Heart left ventricle (tissue), 16 donors: ENCODE measurements around the gene SLC24A4. TPM values are rescaled to one million over a fixed set of nuclear protein-coding genes. Genes with fewer than 3 reads are reported as not detected.

ENCODE experiments used
- ATAC-seq, 4 donors: fragments of 200-7000 bp; cut with Tn5 transposase; one replicate each; pipeline ENCODE4 v1.9.1; 2020 to 2022; ENCODE audit warnings: moderate library complexity in 4 of 4, mild to moderate bottlenecking in 3 of 4, moderate number of reproducible peaks in 1 of 4
- DNase-seq, 5 donors: peaks; one replicate each; pipeline ENCODE4 v3.0.0-alpha.2; 2020
- H3K27ac ChIP-seq, 12 donors: fragments of 200-600 bp; sonication (generic) in 4 of 12; one replicate each; pipeline versions ENCODE4 v1.5.0 to v1.8.0; 2016 to 2022; ENCODE audit warnings: mild to moderate bottlenecking in 2 of 12
- H3K27me3 ChIP-seq, 9 donors: fragments of 200-600 bp; sonication (generic) in 2 of 9; one replicate each; pipeline versions ENCODE4 v1.5.1 to v1.8.0; 2016 to 2022; ENCODE audit warnings: mild to moderate bottlenecking in 3 of 9
- H3K36me3 ChIP-seq, 9 donors: fragments of 200-600 bp; sonication (generic) in 2 of 9; one replicate each; pipeline versions ENCODE4 v1.5.0 to v1.8.0; 2018 to 2022; ENCODE audit warnings: mild to moderate bottlenecking in 2 of 9
- H3K4me1 ChIP-seq, 12 donors: fragments of 200-600 bp; sonication (generic) in 4 of 12; one replicate each; pipeline versions ENCODE4 v1.5.0 to v1.8.0; 2016 to 2022; ENCODE audit warnings: mild to moderate bottlenecking in 3 of 12
- H3K4me3 ChIP-seq, 12 donors: fragments of 200-600 bp; sonication (generic) in 4 of 12; one replicate each; pipeline versions ENCODE4 v1.5.0 to v1.8.0; 2017 to 2022; ENCODE audit warnings: mild to moderate bottlenecking in 9 of 12, moderate library complexity in 4 of 12
- H3K9me3 ChIP-seq, 12 donors: fragments of 200-600 bp; sonication (generic) in 4 of 12; one replicate each; pipeline versions ENCODE4 v1.5.0 to v1.8.0; 2016 to 2022; ENCODE audit warnings: mild to moderate bottlenecking in 1 of 12
- CTCF ChIP-seq, 12 donors: fragments of 200-600 bp; sonication (generic) in 4 of 12; IDR thresholded peaks; one replicate each; pipeline versions ENCODE4 v1.5.0 to v1.8.0; 2018 to 2022; ENCODE audit warnings: antibody characterized with exemption in 12 of 12, mild to moderate bottlenecking in 5 of 12
- POLR2A ChIP-seq, 2 donors: fragments of 450-650 bp; IDR thresholded peaks; one replicate each; pipeline ENCODE4 v1.6.1; 2017; ENCODE audit warnings: antibody characterized with exemption in 2 of 2, mild to moderate bottlenecking in 2 of 2, moderate library complexity in 2 of 2
- WGBS, 4 donors: extraction: QIAGEN DNeasy Blood & Tissue Kit in 2 of 4; methylation state at CpG; one replicate each; pipeline versions ENCODE4 v1.1.5 to v1.1.7; 2013 to 2018; 5-methylcytosine and 5-hydroxymethylcytosine counted together
- intact Hi-C, 10 donors: fragments of 100-400 bp; cut with DNase I; formaldehyde crosslinking; loops; one replicate each; pipeline versions ENCODE4 v1.11.1 to v1.14.2; 2022
- polyA plus RNA-seq, 2 donors: library from polyadenylated mRNA; stranded (reverse); fragments of 200-250 nt; gene quantifications; one replicate each; pipeline ENCODE4 v1.2.3, GENCODE V29; 2013
- total RNA-seq, 9 donors: library from RNA; depleted of rRNA in 2 of 9; stranded (reverse); fragments of >200 nt in 2 of 9; fragmentation: NEBNext Ultra II Directional in 3 of 9; extraction: Animal tissue kit (Norgen Biotek cat#: 25700) in 3 of 9; gene quantifications; one replicate each; pipeline versions ENCODE4 v1.1.0 to v1.2.4, GENCODE V29; 2016 to 2023
- donor health status: ischemic (EF 13 %, LVEDD 7.1; RV severe dilation, severe dysfunction).
- donor health status: healthy with polysubstance abuse.
- donor health status: DM: no; HTN: yes; CAD: no.
- donor health status: DM: no; HTN: no; CAD: no.
- donor health status: ischemic (EF 25% LVEDD 6.9; RV normal size, moderate dysfunction).
- donor health status: ischemic (EF 25% LVEDD 5.7; RV mildly dilated, moderate dysfunction).
- donor health status: healthy.
- donor health status: DM: yes; HTN: yes; CAD: no.
- donor health status: ischemic (EF 35%, LVEDD 5.7; RV mildly dilated, moderate dysfunction).
- donor health status: nonischemic (EF 11% LVEDD 7.7; RV severe dilation, severe dysfunction).
- donor health status: DM: yes; HTN: yes; CAD: no.
- donor health status: PGD.
- donor health status: ischemic (EF 29% LVEDD 5.4; RV normal size, mild dysfunction).
- donor health status: nonischemic (EF 23%, LVEDD 6.1; RV moderate dilation, normal function).

The SLC24A4 gene
- total and polyA plus RNA-seq, 11 donors = 0.05 to 1.6 (median 0.23) TPM

DNA sequence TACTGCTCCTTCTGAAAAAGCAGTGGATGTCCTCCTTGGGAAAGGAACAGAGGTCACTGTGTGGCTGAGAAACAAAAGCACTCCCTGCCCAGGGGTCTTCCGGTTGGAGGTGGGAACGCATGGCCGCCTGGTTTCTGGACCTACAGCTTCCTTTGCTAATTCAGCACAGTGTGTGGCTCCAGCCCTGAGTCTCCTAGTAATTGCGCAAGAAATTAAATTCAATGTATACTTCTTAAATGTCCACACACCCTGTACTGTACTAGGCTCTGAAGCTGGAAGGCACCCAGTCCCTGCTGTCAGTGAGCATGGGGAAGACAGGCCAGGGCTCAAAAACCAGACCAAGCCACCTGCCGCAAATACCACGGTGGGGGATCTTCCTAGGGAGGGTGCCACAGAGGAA lies 13.4 kb downstream of the SLC24A4 start:
- Histone ChIP-seq H3K36me3 (no peaks in the 10 kb centered on the region), H3K4me1 (no peaks in the 10 kb centered on the region), H3K9me3 (no peaks in the 10 kb centered on the region), H3K4me3 (no peak overlapping the region), H3K27me3 (peaks cover 0 to 14% (median 3%) of the 10 kb centered on the region in 9 donors), H3K27ac (no peak overlapping the region)
- no peak for ATAC-seq
- 87 to 92% (median 90%) methylated on average over 6 of the region's 6 CpGs for WGBS, 4 donors
- TF ChIP-seq POLR2A (IDR thresholded peaks at IDR 0.05) (no peak), CTCF (IDR thresholded peaks at IDR 0.05) (no peak)
- intact Hi-C loops = no loop called here
- DNase-seq = no peak

- intact Hi-C loops = no loop called here
- ATAC-seq (no peak), DNase-seq (no peak)
- H3K4me1 ChIP-seq = no peaks in the 10 kb centered on the region
- H3K9me3 ChIP-seq = no peaks in the 10 kb centered on the region
- H3K27ac ChIP-seq = no peak overlapping the region
- no peak overlapping the region for H3K4me3 ChIP-seq
- TF ChIP-seq CTCF (IDR thresholded peaks at IDR 0.05) (no peak), POLR2A (IDR thresholded peaks at IDR 0.05) (no peak)
- WGBS, 4 donors = 87 to 92% (median 89%) methylated on average over 12 of the region's 12 CpGs
- peaks cover 0 to 14% (median 3%) of the 10 kb centered on the region in 9 donors for H3K27me3 ChIP-seq
- no peaks in the 10 kb centered on the region for H3K36me3 ChIP-seq
Observed at GRCh38 chr14:92339426-92339825, 16.5 kb downstream of the SLC24A4 start.

DNA sequence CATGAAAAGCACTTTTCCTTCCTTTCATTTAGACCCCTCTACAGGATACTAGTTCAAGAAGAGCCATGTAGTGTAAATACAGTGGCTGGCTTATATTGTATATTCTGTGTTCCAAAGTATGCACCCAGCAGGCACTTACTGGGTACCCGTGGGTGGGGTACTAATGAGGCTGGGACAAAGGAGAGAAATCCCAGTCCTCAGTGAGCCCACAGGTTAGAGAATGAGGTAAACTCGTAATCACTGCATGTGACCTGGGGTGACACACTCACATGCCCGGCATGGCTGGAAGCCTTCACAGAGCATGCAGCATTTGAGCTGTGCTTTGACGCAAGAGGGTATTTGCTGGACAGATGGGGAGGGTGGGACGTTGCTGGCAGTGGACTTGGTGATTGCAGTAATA lies 17.1 kb downstream of the SLC24A4 start:
- Histone ChIP-seq H3K27ac (no peak overlapping the region), H3K36me3 (no peaks in the 10 kb centered on the region), H3K9me3 (no peaks in the 10 kb centered on the region), H3K4me3 (no peak overlapping the region), H3K27me3 (peaks cover 0 to 14% (median 3%) of the 10 kb centered on the region in 9 donors), H3K4me1 (no peaks in the 10 kb centered on the region)
- 56 to 65% (median 58%) methylated on average over 5 of the region's 5 CpGs for WGBS, 4 donors
- DNase-seq (no peak), ATAC-seq (peak in 1 of 4 donors; percentile 27)
- intact Hi-C loops = no loop called here
- TF ChIP-seq CTCF (IDR thresholded peaks at IDR 0.05) (no peak), POLR2A (IDR thresholded peaks at IDR 0.05) (no peak)

DNA sequence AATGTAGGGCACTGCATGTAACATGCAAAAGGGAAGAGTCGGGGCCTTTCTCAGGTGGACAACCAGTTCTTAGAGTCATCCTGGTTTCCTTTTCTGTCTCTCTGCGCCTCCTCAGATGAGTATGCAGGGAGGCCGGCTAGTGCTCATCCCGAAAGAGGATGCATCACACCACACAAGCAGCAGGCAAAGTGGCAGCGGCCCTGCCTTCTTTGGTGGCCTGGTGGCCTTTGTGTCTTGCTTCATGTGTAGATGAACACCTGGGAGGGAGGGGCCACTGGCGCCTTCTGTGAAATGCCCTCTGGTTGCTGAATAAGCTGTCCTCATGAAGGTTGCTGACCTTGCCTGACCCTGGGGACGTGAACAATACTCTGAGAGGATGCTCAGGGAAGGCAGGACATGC lies 18.0 kb downstream of the SLC24A4 start:
- H3K27ac ChIP-seq = no peak overlapping the region
- intact Hi-C loops = no loop called here
- H3K4me3 ChIP-seq = no peak overlapping the region
- ATAC-seq (no peak), DNase-seq (no peak)
- peaks cover 0 to 14% (median 3%) of the 10 kb centered on the region in 9 donors for H3K27me3 ChIP-seq
- no peaks in the 10 kb centered on the region for H3K36me3 ChIP-seq
- H3K9me3 ChIP-seq = no peaks in the 10 kb centered on the region
- no peaks in the 10 kb centered on the region for H3K4me1 ChIP-seq
- 78 to 85% (median 82%) methylated on average over 7 of the region's 7 CpGs for WGBS, 4 donors
- TF ChIP-seq CTCF (IDR thresholded peaks at IDR 0.05) = no peak
- no peak for TF ChIP-seq POLR2A (IDR thresholded peaks at IDR 0.05)
